EL (cell line): ENCODE results near the gene GPX1.
"Not testable (repeated sequence)": the region's sequence is repeated elsewhere in the genome, so short reads cannot be mapped to it uniquely, and the experiment has no call there.

Source experiments
- DNase-seq: peaks from one replicate; pipeline ENCODE4 v3.0.0-alpha.2; 2016

GPX1 gene

DNA sequence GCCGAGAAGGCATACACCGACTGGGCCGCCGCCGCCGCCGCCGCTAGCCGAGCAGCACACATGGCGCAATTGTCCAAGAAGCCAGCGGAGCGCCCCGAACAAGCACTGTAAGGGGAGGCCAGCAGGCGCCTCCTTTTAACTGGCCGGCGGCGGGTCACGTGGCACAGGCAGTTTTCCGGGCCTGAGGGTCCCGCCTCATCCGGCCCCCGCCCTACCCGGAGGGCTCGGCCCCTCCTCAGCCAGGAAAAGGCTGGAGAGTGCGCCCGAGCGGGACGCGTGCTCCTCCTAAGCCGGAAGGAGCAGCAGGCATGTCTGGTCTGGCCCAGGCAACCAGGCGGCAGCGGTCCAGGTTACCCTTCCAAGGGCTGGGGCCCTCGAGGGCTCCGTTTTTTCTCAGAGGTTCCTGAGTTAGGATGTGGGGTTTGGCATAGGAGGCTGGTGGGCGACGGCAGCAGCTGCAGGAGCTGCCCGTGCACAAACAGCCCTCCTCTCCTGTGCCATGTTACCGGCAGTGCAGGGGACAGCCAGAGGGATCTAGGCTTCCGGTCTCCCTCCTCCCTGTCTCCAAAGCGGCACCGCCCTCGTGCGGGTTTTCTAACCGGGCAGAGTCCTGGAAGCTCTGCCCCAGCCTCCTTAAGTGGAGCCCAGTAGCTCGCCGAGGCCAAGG, at the start of gene GPX1:
TSS of gene GPX1 (minus strand) at position 137 of the 667 bp plus-strand sequence. CDS start at position 62, 75 bp downstream.
- DNase-seq: peak; percentile 97

DNA sequence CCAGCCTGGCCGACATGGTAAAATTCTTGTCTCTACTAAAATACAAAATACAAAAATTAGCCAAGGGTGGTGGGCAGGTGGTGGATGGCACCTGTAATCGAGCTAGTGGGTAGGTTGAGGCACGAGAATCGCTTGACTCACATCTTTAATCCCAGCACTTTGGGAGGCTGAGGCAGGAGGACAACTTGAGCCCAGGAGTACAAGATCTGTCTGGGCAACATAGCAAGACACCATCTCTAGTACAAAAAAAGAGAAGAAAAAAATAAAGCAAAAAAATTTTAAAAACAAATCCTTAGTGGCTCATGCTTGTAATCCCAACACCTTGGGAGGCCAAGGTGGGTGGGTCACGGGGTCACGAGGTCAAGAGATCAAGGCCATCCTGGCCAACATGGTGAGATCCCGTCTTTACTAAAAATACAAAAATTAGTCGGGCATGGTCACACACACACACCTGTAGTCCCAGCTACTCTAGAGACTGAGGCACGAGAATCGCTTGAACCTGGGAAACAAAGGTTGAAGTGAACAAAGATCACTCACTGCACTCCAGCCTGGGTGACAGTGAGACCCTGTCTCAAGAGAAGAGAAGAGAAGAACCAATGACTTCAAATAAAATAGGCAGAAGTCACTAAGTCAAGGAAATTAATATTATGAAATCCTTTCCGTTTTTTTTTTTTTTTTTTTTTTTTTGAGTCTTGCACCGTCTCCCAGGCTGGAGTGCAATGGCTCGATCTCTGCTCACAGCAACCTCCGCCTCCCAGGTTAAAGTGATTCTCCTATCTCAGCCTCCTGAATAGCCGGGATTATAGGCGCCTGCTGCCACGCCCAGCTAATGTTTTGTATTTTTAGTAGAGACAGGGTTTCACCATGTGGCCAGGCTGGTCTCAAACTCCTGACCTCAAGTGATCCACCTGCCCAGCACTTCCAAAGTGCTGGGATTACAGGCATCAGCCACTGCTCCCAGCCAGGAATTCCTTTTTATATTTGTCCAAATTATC, 48.7 kb upstream of the GPX1 start:
- DNase-seq: no peak

DNA sequence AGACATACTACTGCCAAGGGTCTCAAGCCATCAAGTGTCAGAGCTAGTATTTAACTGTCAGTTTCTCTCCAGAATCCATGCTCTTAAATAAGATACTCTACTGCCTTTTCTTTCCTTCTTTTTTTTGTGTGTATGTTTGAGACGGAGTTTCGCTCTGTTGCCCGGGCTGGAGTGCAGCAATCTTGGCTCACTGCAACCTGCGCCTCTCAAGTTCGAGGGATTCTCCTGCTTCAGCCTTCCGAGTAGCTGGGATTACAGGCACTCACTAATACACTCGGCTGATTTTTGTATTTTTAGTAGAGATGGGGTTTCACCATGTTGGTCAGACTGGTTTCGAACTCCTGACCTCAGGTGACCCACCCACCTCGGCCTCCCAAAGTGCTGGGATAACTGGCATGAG, 47.4 kb upstream of the GPX1 start:
- not testable (repeated sequence) for DNase-seq

DNA sequence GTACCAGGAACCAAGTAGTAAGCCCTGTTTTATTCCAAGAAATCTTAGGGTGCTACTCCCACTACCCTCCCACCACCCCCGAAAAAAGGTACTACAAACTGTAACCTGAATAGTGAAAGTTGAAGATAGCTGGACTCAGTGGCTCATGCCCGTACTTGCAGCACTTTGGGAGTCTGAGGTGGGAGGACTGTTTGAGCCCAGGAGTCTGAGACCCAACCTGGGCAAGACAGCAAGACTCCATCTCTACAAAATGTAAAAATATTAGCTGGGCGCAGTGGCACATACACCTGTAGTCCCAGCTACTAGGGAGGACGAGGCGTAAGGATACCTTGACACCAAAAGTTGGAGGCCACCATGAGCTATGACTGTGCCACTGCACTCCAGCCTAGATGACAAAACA, 45.7 kb upstream of the GPX1 start:
- DNase-seq: no peak

DNA sequence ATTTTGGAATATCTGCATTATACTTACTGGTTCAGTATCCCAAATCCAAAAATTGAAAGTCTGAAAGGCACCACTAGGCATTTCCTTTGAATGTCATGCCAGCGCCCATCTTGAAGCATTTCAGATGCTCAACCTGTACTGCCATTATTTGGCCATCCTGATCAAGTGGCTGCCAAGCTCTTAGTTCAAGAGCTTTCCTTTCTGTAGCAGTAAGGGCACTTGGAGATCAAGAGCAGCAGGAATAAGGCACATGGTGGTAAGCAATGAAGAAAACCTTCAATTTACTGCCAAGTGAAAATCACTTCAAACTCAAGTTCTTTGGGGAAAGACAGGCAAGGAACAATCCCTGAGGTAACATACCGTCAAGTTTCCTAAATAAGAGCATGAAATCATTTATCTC, 43.6 kb upstream of the GPX1 start:
- DNase-seq: no peak

DNA sequence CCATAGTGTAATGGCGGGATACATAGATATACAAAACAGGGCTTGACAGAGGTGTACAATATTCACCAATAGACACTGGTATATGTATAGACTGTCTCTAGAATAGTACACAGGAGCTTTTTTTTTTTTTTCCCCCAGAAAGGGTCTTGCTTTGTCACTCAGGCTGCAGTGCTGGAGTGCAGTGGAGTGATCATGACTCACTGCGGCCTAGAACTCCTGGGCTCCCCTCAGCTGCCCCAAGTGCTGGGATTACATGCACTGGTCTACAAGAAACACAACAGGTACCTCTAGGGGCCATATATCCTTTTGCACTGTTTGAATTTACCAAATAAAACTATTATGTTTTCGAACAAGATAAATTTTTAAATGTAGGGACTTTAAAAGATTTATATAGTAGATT, 41.3 kb upstream of the GPX1 start:
- DNase-seq: no peak

DNA sequence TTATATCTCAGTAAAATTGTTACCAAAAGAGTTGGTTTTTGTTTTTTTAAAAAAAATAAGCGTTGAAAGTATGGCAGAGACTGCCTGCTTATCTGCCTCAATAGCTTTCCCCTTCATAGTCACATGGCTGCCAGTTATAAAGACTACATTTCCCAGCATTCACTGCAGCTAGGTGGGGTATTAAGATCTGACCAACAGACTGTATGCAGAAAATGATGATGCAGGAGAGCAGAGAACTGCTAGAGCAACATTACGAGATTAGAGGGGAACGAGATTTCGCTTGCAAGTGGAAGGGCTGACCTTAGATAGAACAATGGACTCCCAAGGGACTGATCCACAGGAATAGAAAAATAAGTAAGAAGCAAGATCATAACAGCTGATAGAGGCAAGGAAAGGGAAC, 39.3 kb upstream of the GPX1 start:
- no peak for DNase-seq

DNA sequence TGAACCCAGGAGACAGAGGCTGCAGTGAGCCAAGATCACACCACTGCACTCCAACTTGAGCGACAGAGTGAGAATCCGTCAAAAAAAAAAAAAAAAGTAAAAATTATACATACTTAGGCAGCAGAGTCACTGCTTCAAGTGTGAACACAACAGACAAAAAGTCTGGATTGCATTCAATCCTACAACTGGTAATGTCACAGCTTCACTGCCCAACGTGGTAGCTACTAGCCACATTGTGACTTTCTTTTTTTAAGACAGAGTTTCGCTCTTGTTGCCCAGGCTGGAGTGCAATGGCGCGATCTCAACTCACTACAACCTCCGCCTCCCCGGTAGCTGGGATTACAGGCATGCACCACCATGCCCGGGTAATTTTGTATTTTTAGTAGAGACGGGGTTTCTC, 33.2 kb upstream of the GPX1 start:
- not testable (repeated sequence) for DNase-seq

DNA sequence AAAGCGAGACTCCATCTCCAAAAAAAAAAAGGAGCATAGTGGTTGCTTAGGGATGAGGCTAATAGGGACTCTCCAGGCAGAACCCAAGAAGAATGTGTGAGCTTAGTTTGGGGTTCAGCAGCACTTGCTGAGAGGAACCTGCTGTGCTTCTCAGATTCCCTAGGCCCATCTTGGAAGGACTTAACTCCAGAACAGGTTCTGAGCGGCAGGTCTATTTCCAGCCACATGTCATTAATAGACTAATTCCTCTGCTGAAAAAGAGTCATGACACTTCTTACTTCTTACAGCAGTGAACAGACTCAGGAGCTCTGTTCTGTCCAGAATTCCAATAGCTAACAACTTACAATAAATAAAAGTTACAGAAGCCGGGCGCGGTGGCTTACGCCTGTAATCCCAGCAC, 31.1 kb upstream of the GPX1 start:
- no peak for DNase-seq

DNA sequence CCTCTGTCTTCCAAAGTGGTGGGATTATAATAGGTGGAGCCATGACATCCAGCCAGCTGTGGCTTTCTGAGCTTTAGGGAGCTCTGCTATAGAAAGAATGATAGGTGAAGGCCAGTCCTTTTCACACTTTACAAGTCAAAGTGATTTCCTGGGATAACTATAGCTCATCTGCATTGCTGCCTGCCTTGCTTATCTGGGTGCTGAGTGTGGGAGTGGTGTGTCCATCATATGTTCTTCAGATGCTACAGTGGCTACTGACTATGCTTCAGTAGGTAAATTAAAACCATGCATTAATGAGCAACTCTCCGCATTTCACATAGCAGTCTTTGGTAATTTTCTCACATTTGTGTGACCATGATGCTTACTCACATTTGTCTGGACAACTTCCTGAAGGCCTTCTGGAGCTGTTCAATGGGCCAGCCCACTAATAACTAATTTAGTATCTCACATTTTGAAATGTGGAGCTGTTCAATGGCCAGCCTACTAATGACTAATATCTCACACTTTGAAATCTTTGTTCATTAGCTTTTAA, 30.2 kb upstream of the GPX1 start:
- no peak for DNase-seq

DNA sequence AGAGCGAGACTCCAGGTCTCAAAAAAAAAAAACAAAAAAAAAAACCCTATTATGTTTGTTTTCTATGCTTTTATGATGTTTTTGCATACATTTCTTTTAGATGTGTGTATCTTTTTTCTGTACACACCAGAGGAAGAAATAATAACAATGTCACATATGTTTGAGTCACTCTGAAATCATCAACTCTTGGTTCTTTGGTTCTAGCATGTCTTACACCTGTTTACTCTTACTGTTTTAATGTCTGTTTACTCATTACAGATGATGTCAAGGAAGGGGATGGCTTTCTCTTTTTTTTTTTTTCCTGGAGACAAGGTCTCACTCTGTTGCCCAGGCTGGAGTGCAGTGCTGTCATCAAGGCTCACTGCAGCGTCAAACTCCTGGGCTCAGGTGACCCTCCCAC, 29.6 kb upstream of the GPX1 start:
- DNase-seq: no peak

DNA sequence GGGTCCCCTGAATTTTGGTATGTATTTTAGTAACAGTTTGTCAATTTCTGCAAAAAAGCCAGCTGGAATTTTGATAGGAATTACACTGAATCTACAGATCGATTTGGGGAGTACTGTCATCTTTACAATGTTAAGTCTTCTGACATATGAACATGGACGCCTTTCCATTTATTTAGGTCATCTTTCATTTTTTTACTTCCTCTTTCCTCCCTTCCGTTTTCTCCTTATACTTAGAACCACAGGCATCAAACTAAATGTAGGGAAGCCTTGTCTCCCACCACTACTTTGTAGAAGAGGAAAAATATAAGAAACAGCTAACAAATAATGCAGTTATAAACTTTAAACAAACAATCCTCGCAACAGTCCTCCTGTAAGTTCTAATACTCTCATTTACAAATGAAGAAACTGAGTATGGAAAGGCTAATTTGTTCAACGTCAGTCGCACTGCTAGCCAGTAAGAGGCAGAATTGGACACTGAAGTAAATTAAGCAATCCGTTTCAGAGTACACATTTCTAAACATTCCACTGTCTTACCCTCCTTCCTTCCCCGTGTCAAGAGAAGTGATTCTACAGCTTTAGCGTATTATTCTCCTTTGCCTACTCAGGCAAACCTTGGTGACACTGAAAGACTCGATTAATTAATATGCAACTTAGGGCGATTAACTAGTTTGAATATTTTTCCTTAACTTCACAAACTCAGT, 28.1 kb upstream of the GPX1 start:
- no peak for DNase-seq

DNA sequence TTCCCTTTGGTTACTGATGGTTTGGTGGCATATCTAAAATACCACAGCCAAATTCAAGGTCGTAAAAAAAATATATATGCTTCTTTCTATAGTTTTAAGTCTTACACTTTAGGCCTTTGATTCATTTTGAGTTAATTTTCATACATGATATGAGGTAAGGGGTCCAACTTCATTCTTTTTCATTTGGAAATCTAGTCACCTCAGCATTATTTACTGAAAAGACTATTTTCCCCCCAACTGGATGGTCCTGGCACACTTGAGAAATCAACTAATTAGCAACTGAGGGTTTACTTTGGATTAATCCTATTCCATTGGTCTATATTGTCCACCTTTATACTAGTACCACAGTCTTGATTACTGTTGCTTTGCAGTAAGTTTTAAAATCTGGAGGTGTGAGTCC, 27.5 kb upstream of the GPX1 start:
- DNase-seq: no peak

DNA sequence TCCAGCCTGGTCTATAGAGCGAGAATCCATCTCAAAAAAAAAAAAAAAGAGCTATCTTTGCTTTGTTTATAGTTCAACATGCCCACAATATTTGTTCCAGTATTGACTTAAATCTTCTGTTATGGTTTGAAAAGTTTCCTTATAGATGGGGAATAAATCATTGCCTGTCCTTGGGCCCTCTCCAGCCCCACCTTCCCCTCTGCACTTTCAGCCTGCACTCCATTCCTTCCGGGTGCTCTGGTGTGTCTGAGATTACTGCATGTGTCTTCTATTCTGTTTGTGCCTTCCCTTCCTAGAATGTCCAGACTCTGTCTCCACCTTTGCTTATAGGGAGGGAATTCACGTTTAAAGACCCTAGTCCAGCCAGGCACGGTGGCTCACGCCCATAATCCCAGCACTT, 25.2 kb upstream of the GPX1 start:
- no peak for DNase-seq

DNA sequence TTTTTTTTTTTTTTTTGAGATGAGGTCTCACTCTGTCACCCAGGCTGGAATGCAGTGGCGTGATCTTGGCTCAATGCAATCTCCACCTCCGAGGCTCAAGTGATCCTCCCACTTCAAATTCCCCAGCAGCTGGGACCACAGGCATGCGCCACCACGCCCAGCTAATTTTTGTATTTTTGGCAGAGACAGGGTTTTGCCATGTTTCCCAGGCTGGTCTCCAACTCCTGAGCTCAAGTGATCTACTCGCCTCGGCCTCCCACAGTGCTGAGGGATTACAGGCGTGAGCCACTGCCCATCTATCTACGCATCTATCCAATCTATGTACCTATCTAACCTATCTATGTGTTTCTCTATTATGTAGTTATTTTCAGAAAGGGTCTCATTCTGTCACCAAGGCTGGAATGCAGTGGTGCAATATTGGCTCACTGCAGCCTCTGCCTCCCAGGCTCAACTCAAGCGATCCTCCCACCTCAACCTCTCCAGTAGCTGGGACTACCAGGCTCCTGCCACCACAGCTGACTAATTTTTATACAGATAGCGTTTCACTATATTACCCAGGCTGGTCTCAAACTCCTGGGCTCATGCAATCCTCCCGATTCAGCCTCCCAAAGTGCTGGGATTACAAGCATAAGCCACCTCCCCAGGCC, 20.2 kb upstream of the GPX1 start:
- DNase-seq: peak; percentile 89

DNA sequence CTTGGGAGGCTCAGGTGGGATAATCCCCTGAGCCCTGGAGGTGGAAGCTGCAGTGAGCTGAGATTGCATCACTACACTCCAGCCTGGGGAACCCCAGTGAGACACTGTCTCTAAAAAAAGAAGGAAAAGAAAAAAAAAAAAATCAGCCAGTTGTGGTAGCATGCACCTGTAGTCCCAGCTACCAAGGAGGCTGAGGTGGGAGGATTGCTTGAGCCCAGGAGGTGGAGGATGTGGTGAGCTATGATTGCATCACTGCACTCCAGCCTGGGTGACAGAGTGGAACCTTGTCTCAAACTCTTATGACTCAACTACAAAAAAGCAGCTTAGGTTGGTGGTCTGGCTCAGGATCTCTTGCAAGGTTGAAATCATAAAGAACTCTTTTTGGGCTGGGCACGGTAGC, 19.3 kb upstream of the GPX1 start:
- DNase-seq: peak; percentile 52

DNA sequence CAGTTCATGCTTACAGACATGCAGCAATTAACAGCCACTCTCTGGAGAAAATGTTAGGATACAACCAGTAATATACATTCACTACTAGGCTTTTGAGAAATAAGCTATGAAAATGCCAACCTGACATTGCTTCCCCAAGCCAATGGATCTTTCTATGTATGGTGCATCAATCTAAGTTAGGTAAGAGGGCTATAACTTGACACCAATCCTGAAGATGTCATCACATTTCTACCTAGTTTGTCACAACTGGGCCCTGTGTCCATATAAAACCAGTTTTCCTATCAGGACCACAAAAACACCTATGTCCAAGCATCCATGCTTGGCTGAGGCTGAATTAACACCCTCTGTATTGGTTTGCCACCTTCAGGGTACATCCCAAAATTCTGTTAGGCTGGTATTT, 13.8 kb upstream of the GPX1 start:
- DNase-seq: no peak

DNA sequence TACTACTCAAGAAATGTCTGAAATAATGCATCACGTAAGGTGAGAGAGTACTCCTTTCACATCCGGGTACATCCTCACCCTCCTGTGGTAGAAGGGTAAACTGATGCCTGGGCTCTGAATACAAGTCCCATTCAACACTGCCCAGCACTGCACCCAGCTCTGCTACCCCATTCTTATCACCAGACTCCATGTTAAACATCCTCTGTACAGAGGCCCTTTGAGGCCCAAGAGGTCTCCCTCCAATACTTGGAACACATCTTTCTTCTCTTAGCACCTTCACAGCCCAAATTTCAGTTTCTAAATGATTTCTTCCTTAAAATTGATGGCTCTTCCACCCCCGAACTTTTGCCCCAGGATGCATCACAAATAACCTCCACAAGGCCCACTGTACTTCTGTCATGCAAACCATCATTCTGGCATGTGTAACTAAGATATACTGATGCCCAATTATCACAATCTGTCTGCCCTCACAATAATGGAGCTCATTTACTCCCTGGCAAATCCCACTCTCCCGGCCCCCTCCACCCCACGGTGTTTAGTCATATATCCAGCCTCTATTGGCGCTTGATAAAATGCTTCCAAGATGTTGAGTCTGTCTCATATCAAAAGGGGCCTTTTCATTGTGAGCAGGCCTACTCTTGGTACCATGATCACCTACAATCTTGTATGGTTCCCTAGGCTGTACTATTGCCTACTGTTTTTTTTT, 12.6 kb upstream of the GPX1 start:
- DNase-seq: no peak

DNA sequence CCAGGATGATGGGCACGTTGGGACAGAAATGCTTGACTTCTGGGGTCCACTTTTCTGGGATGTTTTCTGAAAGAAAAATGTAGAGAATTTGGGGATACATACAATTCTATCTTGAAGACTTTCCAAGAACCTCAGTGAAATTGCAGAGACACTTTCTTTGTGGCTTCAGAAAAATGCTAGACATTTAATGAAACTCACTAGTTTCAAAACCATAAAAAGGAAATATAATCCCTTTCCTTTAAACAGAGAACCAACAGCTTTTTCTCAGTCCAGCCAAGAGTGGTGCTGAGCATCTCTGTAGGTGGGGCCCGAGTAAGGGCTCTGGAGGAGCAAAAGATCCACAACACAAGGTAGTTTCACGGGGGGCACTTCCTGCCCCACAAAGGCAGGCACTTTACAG, 4.4 kb upstream of the GPX1 start:
- peak; percentile 30 for DNase-seq

DNA sequence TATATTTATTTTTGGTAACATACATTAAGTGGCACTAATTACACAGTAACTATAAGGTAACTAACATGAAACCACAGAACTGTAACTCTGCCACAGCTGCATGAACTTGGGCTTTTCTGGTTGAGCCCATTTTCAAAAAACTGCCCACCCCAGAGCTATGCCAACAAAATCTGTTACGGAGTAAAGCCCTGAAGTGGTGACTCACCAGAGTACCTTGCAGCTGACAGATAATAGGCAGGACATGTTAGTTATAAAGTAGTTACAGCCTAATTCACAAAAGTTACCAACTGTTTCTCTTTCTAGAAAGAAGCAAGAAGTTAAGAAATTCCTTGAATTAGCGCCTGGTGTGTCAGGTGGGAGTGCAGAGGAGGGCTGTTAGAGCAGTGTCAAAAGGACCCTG, 1.5 kb upstream of the GPX1 start:
- peak; percentile 54 for DNase-seq

DNA sequence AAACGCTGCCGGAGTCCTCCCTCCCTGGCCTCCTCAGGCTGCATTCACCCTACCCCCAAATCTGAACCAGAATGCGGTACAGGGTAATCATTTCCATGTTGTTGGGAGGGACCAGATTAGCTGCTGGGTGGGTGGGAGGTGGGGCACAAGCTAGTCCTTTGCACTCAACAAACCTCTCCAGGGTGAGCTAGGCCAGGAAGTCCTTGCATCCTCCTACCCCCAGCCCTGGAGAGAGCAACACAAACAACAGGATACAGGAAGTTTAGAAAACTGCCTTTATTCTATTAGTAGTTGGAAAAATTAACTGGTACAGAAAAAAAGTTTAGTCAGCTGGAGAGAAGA, 702 bp upstream of the GPX1 start:
- DNase-seq: no peak
